GM19025 (cell line): ENCODE measurements around the gene F3.

Experiments
- ATAC-seq: cut with Tn5 transposase; IDR thresholded peaks from one replicate; pipeline ENCODE4 v1.9.1; 2021; ENCODE audit warnings: mild to moderate bottlenecking, low read depth, moderate library complexity; ENCODE audit not compliant: unreplicated experiment

The F3 gene

GRCh38 chr1:94553323-94553730, 11.8 kb upstream of the F3 start:
- ATAC-seq: no peak

- no peak for ATAC-seq
Measured at GRCh38 chr1:94552071-94552586, 10.6 kb upstream of the F3 start.

- ATAC-seq: no peak
Measured at GRCh38 chr1:94551449-94551848, 9.9 kb upstream of the F3 start.

GRCh38 chr1:94550800-94551241, 9.3 kb upstream of the F3 start:
- ATAC-seq: no peak

GRCh38 chr1:94550396-94550795, 8.8 kb upstream of the F3 start:
- no peak for ATAC-seq

GRCh38 chr1:94549706-94550105, 8.1 kb upstream of the F3 start:
- ATAC-seq: no peak

- no peak for ATAC-seq
Measured at GRCh38 chr1:94544706-94545490, 3.3 kb upstream of the F3 start.

- ATAC-seq: no peak
Measured at GRCh38 chr1:94543893-94544635, 2.5 kb upstream of the F3 start.

GRCh38 chr1:94543001-94543400, 1.4 kb upstream of the F3 start:
- no peak for ATAC-seq

- ATAC-seq: no peak
Measured at GRCh38 chr1:94542088-94542870, 720 bp upstream of the F3 start.

- no peak for ATAC-seq
Measured at GRCh38 chr1:94540440-94541245, 916 bp downstream of the F3 start.

GRCh38 chr1:94539496-94539895, 2.1 kb downstream of the F3 start:
- ATAC-seq: no peak

GRCh38 chr1:94538243-94538827, 3.2 kb downstream of the F3 start:
- ATAC-seq: no peak

- ATAC-seq: no peak
Measured at GRCh38 chr1:94537254-94537653, 4.3 kb downstream of the F3 start.

- no peak for ATAC-seq
Measured at GRCh38 chr1:94535879-94536278, 5.7 kb downstream of the F3 start.

- ATAC-seq: no peak
Measured at GRCh38 chr1:94535095-94535494, 6.5 kb downstream of the F3 start.

- ATAC-seq: no peak
Measured at GRCh38 chr1:94532077-94532476, 9.5 kb downstream of the F3 start.

GRCh38 chr1:94531664-94532063, 9.9 kb downstream of the F3 start:
- ATAC-seq: no peak

- ATAC-seq: no peak
Measured at GRCh38 chr1:94530373-94530878, 11.1 kb downstream of the F3 start.

- ATAC-seq: no peak
Measured at GRCh38 chr1:94529416-94529815, 12.1 kb downstream of the F3 start.
